ENCODE results near the gene PNPO. TPM values are rescaled to one million over a fixed set of nuclear protein-coding genes. Genes with fewer than 3 reads are reported as not detected.

PNPO gene
- total and polyA plus RNA-seq, 2 of the 13 experiments (the other 11 are each of a cell fraction or from before 2014, with no cell fraction given) = 47.9 to 63.3 TPM

- TF ChIP-seq ZNF407 (CRISPR knock-in tag; IDR thresholded peaks at IDR 0.05; ENCODE audit: not compliant biosample characterization) (peak; percentile 52), ZNF460 (CRISPR knock-in tag; IDR thresholded peaks at IDR 0.05; ENCODE audit: borderline replicate concordance) (no peak), BCLAF1 (IDR thresholded peaks at IDR 0.05) (no peak), ELF1 (CRISPR knock-in tag; IDR thresholded peaks at IDR 0.05) (no peak), NR2F2 (IDR thresholded peaks at IDR 0.05; ENCODE audit: borderline replicate concordance, low read depth) (no peak), HOXA5 (CRISPR knock-in tag; IDR thresholded peaks at IDR 0.05) (no peak), ZNF644 (CRISPR knock-in tag; IDR thresholded peaks at IDR 0.05; ENCODE audit: low read depth) (no peak), CEBPG (CRISPR knock-in tag; IDR thresholded peaks at IDR 0.05) (no peak; the same call in 1 of the 2 replicates), RNF2 (conservative IDR thresholded peaks at IDR 0.05; ENCODE audit: low read depth) (no peak), ZNF512 (CRISPR knock-in tag; IDR thresholded peaks at IDR 0.05) (0 out of 2 replicates have a peak, but pooled peaks have one; percentile 76), RAD51 (IDR thresholded peaks at IDR 0.05; ENCODE audit: borderline replicate concordance) (no peak), ZNF883 (CRISPR knock-in tag; IDR thresholded peaks at IDR 0.05; ENCODE audit: not compliant biosample characterization) (no peak), ZNF605 (CRISPR knock-in tag; IDR thresholded peaks at IDR 0.05) (no peak), FOXP4 (CRISPR knock-in tag; IDR thresholded peaks at IDR 0.05) (peak; percentile 47), ZNF557 (CRISPR knock-in tag; IDR thresholded peaks at IDR 0.05) (peak; percentile 81; the same call in 1 of the 2 replicates), NFYB (CRISPR knock-in tag; IDR thresholded peaks at IDR 0.05) (0 out of 2 replicates have a peak, but pooled peaks have one; percentile 8)
Measured at GRCh38 chr17:47948706-47949196, 7.4 kb downstream of the PNPO start (continued).
